SKM-1 treated with dmso at 0.1 percent for 144 hours (cell line): Measurements from ENCODE around the gene SLC8A2.
"Not testable (repeated sequence)": the region's sequence is repeated elsewhere in the genome, so short reads cannot be mapped to it uniquely, and the experiment has no call there.

ENCODE experiments used
- DNase-seq: peaks from one replicate; lab custom pipeline; 2025; ENCODE audit not compliant: unreplicated experiment; lab: John Stamatoyannopoulos, UW

SLC8A2 gene

GRCh38 chr19:47415953-47416642, 55.6 kb downstream of the SLC8A2 start:
- DNase-seq, result no peak

- no peak for DNase-seq
Measured at GRCh38 chr19:47414469-47414868, 57.2 kb downstream of the SLC8A2 start.

DNA sequence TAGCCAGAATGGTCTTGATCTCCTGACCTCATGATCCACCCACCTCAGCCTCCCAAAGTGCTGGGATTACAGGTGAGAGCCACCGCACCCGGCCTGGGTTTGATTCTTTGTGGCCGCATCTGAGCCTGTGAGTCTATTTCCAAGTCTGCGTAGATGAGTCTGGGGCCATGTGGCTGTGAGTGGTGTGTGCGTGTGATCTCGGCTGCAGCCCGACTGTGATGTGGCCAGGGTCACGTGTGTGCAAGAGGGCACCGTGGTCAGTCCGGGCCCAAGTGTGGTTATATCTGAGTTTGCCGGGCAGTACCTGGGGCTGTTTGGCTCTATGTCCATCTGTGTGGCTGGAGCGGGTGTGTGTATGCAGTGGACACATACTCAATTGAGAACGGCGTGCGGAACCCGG, 57.8 kb downstream of the SLC8A2 start:
- DNase-seq, result no peak

DNA sequence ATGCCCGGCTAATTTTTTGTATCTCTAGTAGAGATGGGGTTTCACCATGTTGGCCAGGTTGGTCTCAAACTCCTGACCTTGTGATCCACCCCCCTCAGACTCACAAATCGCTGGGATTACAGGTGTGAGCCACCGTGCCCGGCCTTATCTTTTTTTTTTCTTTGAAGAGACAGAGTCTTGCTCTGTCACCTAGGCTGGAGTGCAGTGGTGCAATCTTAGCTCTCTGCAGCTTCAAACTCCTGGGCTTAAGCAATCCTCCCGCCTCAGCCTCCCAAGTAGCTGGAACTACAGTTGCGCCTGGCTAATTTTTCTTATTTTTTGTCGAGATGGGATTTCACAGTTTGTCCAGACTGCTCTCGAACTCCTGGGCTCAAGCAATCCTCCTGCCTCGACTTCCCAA, 60.0 kb downstream of the SLC8A2 start:
- not testable (repeated sequence) for DNase-seq

DNA sequence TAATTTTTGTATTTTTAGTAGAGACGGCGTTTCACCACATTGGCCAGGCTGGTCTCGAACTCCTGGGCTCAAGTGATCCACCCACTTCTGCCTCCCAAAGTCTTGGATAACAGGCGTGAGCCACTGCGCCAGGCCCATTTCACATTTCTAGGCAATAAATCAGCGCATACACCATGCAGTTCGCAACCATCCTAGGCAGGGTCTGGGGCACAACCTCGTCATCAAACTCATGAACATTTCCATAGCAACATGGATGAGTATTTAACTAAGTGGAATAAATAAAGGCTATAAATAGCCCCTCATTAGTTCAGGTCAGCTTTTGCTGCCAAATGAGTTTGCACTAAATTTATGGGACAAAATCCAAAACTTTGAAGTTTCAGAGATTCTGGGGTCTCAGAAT, 60.6 kb downstream of the SLC8A2 start:
- no peak for DNase-seq

GRCh38 chr19:47408156-47408938, 63.3 kb downstream of the SLC8A2 start:
- DNase-seq, result no peak

DNA sequence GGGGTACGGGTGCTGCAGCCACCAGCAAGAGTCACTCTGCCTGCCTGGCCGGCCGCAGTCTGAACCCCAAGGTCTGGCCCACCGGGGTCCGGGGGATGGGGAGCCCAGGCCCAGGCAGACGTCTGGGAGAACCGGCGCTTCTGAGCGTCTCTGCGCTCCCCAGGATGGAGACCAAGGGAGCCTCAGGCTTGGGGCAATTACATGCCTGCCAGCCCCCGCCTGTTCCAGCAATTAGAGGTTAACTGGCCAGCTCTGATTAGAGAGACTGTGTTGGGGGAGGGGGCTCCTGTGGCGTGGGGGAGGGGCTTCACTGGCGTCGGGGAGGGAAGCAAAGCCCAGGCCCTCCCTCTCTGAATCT, 64.3 kb downstream of the SLC8A2 start:
- no peak for DNase-seq

- DNase-seq, result no peak
Measured at GRCh38 chr19:47406711-47407416, 64.8 kb downstream of the SLC8A2 start.

GRCh38 chr19:47405854-47406417, 65.8 kb downstream of the SLC8A2 start:
- DNase-seq, result no peak

DNA sequence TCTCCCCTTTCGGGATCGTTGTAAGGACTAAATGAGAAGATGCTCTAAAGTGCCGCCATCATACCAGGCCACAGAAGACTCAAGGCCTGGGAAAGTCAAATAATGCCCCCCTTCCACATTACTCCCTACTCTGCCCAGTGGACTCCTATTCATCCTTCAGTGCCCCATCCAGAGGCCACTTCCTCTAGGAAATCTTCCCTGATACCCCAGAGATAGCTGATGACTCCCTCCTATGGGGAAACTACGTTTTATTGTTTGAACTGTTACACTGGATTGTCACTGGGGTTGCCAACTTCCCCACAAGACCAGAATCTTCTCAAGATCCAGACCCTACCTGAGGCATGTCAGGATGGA, 66.5 kb downstream of the SLC8A2 start:
- DNase-seq, result no peak

- no peak for DNase-seq
Measured at GRCh38 chr19:47404334-47405196, 67.1 kb downstream of the SLC8A2 start.

- no peak for DNase-seq
Measured at GRCh38 chr19:47402504-47402903, 69.2 kb downstream of the SLC8A2 start.

- DNase-seq, result no peak
Measured at GRCh38 chr19:47398707-47399597, 72.7 kb downstream of the SLC8A2 start.

- DNase-seq, result peak; percentile 41
Measured at GRCh38 chr19:47391510-47392223, 80.0 kb downstream of the SLC8A2 start.

DNA sequence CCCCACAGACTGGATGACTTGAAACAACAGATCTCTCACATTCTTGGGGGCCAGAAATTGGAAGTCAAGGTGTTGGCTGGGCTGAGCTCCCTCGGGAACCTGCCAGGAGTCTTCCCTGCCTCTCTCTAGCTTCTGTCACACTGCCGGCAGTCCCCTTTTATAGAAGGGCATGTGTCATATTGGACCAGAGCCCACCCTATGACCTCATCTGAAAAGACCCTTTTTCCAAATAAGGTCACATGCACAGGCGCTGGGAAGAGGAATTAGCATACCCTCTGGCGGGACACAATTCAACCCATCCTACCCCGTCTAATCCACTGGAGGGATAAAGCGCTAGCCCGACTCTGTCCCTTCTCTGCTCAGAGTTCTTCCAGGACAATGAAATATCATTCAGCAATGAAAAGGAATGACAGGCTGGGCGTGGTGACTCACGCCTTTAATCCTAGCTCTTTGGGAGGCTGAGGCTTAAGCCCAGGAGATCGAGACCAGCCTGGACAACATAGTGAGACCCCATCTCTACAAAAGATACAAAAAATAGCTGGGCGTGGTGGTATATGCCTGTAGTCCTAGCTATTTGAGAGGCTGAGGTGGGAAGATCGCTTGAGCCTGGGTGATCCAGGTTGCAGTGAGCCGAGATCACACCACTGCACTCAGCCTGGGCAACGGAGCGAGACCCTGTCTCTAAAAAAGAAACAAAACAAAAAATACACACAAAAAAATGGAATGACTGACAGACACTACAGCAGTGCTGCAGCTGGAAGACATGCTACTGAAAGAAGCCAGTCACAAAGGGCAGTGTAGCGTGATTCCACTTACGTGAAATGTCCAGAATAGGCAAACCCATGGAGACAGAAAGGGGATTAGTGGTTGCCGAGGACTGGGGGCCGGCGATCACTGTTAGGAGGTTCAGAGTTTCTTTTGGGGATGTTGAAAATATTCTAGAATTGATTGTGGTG, 80.9 kb downstream of the SLC8A2 start:
- DNase-seq, result no peak

GRCh38 chr19:47389150-47389556, 82.5 kb downstream of the SLC8A2 start:
- peak; percentile 60 for DNase-seq

- DNase-seq, result not testable (repeated sequence)
Measured at GRCh38 chr19:47388721-47389120, 83.0 kb downstream of the SLC8A2 start.

- DNase-seq, result not testable (repeated sequence)
Measured at GRCh38 chr19:47387623-47388022, 84.1 kb downstream of the SLC8A2 start.
